ENCODE measurements around the gene NDUFS8.

DNA sequence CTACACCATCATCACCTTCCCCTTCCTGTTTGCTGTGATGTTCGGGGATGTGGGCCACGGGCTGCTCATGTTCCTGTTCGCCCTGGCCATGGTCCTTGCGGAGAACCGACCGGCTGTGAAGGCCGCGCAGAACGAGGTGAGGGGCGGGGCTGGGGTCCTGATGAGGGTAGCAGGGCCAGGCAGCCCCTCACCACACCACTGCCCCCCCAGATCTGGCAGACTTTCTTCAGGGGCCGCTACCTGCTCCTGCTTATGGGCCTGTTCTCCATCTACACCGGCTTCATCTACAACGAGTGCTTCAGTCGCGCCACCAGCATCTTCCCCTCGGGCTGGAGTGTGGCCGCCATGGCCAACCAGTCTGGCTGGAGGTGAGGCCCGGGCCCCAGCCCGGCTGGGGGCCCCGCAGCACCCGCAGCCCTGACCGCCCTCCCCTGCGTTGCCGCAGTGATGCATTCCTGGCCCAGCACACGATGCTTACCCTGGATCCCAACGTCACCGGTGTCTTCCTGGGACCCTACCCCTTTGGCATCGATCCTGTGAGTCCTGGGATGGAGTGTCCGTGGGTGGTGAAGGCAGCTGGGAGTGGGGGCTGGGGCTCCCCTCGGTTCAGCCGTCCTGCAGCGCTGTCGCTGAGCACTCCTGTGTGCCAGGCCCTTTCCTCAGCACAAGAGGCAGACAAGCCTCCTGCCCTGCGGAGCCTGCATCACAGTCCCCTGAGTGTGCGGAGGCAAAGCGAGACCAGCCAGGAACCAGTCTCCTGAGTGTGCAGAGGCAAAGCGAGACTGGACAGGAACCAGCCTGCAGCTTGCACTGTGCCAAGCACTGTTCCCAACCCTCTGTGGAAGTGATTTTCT is 17.2 kb downstream of the NDUFS8 start:
- TF ChIP-seq, protein P1, sequence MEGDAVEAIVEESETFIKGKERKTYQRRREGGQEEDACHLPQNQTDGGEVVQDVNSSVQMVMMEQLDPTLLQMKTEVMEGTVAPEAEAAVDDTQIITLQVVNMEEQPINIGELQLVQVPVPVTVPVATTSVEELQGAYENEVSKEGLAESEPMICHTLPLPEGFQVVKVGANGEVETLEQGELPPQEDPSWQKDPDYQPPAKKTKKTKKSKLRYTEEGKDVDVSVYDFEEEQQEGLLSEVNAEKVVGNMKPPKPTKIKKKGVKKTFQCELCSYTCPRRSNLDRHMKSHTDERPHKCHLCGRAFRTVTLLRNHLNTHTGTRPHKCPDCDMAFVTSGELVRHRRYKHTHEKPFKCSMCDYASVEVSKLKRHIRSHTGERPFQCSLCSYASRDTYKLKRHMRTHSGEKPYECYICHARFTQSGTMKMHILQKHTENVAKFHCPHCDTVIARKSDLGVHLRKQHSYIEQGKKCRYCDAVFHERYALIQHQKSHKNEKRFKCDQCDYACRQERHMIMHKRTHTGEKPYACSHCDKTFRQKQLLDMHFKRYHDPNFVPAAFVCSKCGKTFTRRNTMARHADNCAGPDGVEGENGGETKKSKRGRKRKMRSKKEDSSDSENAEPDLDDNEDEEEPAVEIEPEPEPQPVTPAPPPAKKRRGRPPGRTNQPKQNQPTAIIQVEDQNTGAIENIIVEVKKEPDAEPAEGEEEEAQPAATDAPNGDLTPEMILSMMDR (IDR thresholded peaks at IDR 0.05): no peak
- TF ChIP-seq POLR2A (IDR thresholded peaks at IDR 0.05): no peak

Measured in uterus (tissue), 2 donors.